DLD1 (cell line): Measurements from ENCODE around the gene ZNF502.
"Not testable (repeated sequence)": the region's sequence is repeated elsewhere in the genome, so short reads cannot be mapped to it uniquely, and the experiment has no call there.

Experiments
- in situ Hi-C: cut with HindIII; loops from 2 replicates; pipeline ENCODE4 v1.10.0; 2017; ENCODE audit warnings: low sequenced_read_pairs

ZNF502 gene

DNA sequence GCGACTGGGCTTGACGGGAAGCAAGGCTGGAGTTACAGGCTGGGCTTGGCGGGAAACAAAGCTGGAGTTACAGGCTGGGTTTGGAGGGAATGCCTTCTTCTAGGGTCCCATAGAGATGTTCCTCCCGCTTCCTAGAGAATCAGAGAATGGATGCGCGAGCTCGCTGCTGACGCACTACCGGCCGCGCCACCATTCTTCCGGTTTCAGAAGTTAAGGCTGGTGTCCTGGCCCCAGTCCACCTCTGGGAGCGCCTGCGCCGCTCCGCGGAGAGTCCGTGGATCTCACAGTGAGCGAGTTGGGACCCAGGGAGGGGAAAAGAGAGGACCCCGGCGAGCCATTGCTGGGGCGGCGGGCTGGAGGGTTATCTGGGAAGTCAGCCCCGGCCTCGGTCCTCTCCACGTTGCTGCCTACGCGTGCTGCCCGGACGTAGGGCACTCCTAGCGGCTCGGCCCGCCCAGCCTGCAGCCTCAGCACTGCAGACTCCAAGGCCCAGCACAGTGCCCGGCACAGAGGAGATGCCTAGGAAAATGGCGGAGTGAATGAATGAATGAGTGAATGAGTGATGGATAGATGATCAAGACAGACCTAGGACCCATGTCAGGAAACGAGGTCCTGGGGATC lies at the start of gene ZNF502:
Gene ZNF502, plus strand, starts transcription at position 206 of the 621 bp plus-strand sequence. CDS start 7,602 bp downstream, outside the sequence.
- in situ Hi-C loops, result no loop called here

GRCh38 chr3:44665173-44665572 lies 47.3 kb upstream of the ZNF502 start:
- in situ Hi-C loops, result no loop called here

GRCh38 chr3:44666346-44666745 lies 46.1 kb upstream of the ZNF502 start:
- in situ Hi-C loops, result no loop called here

GRCh38 chr3:44669760-44670159 lies 42.7 kb upstream of the ZNF502 start:
- in situ Hi-C loops, result no loop called here

GRCh38 chr3:44673466-44673865 lies 39.0 kb upstream of the ZNF502 start:
- in situ Hi-C loops, result not testable (repeated sequence)

DNA sequence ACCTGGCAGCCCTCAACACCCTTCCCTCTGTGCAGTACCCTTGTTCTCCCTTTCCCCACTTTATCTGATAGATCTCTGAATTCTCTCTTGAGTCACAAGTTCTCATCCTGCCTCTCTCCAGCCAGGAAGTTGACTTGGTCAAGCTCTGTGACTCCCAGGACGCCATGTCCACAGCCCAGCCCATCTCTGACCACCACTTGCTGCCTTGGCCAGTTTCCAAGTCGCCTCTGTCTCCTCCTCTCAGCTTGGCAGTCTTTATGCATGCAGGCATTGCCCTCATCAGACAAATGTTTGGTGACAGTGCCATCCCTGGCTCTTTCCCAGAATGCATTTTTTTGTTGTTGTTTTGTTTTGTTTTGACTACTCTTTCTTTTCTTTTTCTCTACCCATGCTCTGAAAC lies 38.2 kb upstream of the ZNF502 start:
- in situ Hi-C loops, result no loop called here

GRCh38 chr3:44678480-44679116 lies 33.9 kb upstream of the ZNF502 start:
- in situ Hi-C loops, result no loop called here

GRCh38 chr3:44680921-44681455 lies 31.5 kb upstream of the ZNF502 start:
- in situ Hi-C loops, result no loop called here

DNA sequence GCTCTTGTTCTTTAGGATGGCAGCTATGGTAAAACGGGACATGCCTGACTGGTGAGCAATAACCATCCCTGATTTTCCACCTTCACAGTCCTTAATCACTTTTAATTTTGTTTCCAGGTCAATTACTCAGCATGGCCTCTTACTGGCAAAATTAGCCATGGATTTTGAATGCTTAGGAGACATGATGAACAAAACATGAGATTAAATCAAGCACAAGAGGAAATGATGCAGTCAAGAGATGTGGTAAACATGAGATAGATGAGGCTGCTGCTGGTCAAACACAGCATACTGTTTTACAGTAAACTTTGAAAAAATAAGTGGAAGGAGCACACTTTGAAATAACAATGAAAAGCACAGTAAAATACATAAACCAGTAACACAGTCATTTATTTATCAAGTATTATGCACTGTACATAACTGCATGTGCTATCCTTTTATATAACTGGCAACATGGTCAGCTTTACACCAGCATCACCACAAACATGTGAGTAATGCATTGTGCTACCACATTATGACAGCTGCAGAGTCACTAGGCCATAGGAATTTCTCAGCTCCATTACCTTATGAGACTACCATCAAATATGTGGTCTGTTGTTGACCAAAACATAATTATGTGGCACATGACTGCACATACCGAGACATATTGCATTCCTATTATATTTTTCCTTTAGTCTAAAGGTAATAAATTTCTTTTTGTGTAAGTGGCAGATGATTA lies 30.1 kb upstream of the ZNF502 start:
- in situ Hi-C loops, result no loop called here

DNA sequence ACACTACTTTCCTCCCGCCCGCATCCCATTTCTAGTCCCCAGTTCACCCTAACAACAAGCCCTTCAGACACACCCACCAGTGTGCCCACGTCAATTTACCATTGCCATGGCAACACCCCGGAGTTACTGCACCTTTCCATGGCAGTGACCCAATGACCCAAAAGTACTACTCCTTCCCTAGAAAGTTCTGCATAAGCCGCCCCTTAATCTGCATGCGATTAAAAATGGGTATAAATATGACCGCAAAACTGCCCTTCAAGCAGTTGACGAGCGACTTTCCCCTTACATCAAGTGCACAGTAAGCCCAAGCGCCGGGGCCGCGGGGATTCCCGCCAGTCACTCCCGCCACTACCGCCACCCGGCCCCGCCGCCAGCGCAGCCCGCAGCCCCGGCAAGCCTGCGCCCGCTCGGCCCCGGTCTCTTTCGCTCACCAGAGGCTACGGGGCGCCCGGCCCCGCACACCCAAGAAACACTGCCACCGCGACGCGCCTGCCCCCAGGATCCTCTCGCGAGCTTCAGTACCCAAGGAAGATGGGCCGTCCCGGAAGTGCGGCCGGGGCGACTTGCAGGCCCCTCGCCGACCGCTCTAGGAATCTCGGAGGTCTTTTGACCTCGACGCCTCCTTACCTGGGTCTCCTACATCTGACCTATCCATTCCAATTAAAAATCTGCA lies 27.2 kb upstream of the ZNF502 start:
- in situ Hi-C loops, result no loop called here

DNA sequence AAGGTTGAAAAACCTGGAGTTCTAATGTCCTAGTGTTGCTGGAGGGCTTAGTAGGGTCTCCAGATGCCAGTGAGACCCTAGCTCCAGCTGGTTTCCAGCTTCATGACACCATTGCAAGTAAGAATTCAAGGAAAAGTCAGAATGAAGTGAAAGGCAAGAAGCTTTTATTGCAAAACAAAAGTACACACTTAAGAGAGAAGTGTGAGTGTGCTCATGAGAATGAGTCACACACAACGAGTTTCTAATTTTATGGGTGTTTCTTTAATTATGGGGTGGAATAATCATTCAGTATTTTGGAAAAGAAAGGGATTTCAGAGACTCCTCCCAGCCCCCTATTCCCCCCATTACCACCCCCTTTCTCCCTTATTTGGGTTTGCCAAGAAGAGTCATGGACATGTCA lies 24.6 kb upstream of the ZNF502 start:
- in situ Hi-C loops, result no loop called here

DNA sequence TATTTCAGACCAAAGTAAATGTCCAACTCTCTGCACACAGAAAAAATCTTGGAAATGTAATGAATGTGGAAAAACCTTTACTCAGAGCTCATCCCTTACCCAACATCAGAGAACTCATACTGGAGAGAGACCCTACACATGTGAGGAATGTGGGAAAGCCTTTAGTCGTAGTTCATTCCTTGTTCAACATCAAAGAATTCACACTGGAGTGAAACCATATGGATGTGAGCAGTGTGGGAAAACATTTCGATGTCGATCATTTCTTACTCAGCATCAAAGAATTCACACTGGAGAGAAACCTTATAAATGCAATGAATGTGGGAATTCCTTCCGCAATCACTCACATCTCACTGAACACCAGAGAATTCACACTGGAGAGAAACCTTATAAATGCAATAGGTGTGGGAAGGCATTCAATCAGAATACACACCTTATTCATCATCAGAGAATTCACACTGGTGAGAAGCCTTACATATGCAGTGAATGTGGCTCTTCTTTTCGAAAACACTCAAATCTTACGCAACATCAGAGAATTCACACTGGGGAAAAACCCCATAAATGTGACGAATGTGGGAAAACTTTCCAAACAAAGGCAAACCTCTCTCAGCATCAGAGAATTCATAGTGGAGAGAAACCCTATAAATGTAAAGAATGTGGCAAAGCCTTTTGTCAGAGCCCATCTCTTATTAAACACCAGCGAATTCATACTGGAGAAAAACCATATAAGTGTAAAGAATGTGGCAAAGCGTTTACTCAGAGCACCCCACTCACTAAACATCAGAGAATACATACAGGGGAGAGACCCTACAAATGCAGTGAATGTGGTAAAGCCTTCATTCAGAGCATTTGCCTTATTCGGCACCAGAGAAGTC lies 9.0 kb downstream of the ZNF502 start:
- in situ Hi-C loops, result no loop called here

DNA sequence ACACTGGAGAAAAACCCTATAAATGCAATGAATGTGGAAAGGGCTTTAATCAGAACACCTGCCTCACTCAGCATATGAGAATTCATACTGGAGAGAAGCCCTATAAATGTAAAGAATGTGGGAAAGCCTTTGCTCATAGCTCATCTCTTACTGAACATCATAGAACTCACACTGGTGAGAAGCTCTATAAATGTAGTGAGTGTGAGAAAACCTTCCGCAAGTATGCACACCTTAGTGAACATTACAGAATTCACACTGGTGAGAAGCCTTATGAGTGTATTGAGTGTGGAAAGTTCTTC lies 9.6 kb downstream of the ZNF502 start:
- in situ Hi-C loops, result no loop called here

GRCh38 chr3:44729384-44729910 lies 17.0 kb downstream of the ZNF502 start, which contains the start of gene ZNF501:
TSS of gene ZNF501 (plus strand) at chr3:44729635. CDS start at chr3:44734422, 4,787 bp downstream.
- in situ Hi-C loops, result no loop called here

DNA sequence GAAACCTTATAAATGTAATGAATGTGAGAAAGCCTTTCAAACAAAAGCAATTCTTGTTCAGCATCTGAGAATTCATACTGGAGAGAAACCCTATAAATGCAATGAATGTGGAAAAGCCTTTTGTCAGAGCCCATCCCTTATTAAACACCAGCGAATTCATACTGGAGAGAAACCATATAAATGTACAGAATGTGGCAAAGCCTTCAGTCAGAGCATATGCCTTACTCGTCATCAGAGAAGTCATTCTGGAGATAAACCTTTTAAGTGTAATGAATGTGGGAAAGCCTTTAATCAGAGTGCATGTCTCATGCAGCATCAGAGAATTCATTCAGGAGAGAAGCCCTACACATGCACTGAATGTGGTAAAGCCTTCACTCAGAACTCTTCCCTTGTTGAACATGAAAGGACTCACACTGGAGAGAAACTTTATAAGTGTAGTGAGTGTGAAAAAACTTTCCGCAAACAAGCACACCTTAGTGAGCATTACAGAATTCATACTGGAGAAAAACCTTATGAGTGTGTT lies 22.2 kb downstream of the ZNF502 start:
- in situ Hi-C loops, result no loop called here

GRCh38 chr3:44761101-44761423 lies 48.6 kb downstream of the ZNF502 start:
- in situ Hi-C loops, result no loop called here

DNA sequence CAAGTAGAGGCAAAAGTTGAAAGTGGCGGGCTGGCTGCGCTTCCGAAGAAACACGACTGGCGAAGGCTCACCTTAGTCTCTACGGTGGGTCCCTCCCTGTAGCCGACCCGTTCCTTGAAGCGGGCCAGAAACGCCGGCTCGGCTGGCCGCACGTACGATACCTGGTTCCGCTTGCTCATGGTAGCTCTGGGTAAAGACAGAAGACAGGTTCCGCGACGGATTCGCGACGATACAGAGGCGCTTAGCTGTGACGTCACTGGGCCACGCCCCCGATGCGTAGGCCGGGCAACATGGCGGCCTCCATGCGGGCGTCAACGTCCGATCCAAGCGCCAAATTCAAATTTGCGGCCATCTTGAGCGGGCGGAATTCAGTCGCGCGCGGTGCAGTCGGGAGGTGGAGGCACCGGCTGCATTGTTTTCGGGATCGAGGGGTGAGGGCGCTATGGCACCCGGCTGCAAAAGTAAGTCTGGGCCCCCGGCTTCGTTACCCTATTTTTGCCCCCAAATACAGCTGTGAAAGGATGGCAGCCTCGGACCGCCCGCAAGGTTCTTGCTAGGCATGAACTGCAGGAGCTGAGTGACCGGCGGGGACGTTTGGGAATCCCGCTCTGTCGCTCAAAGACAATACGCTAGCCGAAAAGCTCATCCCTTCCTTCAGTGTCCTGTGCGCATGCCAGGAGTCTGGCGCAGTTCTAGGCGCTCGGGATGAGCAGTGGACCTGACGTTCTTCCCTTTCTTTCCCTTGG lies 49.1 kb downstream of the ZNF502 start, which contains the start of the genes KIAA1143 and KIF15:
Gene KIAA1143, minus strand, starts transcription at position 196 of the 746 bp plus-strand sequence. Its CDS starts 17 bp downstream, at position 179.
Gene KIF15, plus strand, starts transcription at position 371 of the 746 bp plus-strand sequence. Its CDS starts 72 bp downstream, at position 443.
- in situ Hi-C loops, result no loop called here

GRCh38 chr3:44762170-44762677 lies 49.8 kb downstream of the ZNF502 start:
- in situ Hi-C loops, result no loop called here

- in situ Hi-C loops, result no loop called here
Measured at GRCh38 chr3:44762690-44763089, 50.2 kb downstream of the ZNF502 start.
